Cortex of kidney (tissue), 1 donor: ENCODE data around the gene PRMT9.

Experiments used
- DNase-seq: peaks from one replicate; lab custom pipeline; 2025; lab: John Stamatoyannopoulos, UW

Gene PRMT9

GRCh38 chr4:147683717-147684700, at the start of gene PRMT9:
Gene PRMT9, minus strand, starts transcription at chr4:147684163. Its CDS starts 176 bp downstream, at chr4:147683987.
- DNase-seq: peak; percentile 13

- DNase-seq: no peak
Observed at GRCh38 chr4:147732518-147733235, 48.7 kb upstream of the PRMT9 start.

- peak; percentile 29 for DNase-seq
Observed at GRCh38 chr4:147731580-147732517, 47.9 kb upstream of the PRMT9 start, which contains the start of gene ARHGAP10. Gene ARHGAP10, plus strand, starts transcription at chr4:147732088. Its CDS starts 214 bp downstream, at chr4:147732302.

DNA sequence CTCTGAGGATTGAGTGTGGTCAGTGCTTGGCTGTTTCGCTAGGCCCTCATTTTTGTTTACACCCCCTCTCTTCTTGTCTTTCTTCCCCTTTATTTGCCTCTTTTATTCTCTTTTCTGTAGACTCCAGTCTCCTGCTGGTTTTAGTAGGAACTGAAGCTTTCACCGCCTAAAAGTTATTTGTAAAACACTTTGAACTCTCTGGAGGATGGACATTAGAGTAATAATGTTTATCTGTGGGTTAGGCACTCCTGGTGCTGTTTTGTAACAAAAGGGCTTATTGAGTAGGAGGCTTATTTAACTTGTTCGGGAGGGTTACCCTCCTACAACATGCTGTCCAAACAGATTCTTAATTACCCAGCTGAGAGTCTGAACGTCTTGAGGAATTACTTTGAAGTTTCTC, 46.4 kb upstream of the PRMT9 start:
- no peak for DNase-seq

DNA sequence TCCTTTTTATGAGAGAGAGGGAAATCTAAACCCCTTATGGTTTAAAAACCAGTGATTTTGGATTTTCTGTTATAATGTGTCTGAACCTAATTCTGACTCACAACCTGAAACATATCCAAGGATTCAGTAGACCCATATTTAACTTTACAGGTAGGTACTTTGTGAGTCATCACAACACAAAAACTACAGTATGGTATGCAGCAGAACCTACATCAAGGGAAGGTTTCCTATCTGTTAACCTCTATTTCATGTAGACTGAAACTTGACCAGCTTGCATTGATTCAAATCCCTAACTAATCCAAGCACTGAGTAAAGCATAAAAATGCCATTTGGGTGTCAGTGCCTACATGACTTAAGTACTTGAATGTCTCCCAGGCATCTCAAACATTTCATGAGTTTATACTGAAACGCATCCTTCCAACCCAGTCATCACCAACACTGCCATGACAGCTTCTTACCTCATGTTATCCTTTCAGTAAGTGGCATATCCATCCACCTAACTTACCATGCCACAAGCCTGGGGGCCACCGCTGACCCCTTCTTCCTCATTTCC, 43.6 kb upstream of the PRMT9 start:
- DNase-seq: no peak

DNA sequence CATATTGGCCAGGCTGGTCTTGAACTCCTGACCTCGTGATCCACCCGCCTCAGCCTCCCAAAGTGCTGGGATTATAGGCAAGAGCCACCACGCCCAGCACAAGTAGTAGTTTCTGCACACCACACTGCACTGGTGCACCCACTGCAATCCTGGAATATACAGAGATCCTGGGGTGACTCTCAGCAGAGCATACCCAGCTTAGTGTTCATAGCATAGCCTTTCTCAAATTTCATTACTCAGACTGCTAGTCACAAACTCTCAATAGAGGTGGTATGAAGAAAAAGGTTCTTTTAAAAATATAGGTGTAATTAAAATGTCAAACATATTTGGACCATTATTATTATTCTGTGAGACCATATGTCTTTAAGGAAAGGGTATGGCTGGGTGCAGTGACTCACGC, 41.7 kb upstream of the PRMT9 start:
- no peak for DNase-seq

GRCh38 chr4:147724468-147725201, 40.7 kb upstream of the PRMT9 start:
- no peak for DNase-seq

- DNase-seq: no peak
Observed at GRCh38 chr4:147723326-147723725, 39.4 kb upstream of the PRMT9 start.

GRCh38 chr4:147717878-147718277, 33.9 kb upstream of the PRMT9 start:
- DNase-seq: no peak

GRCh38 chr4:147714575-147715401, 30.8 kb upstream of the PRMT9 start:
- no peak for DNase-seq

GRCh38 chr4:147709999-147710398, 26.0 kb upstream of the PRMT9 start:
- DNase-seq: no peak

- no peak for DNase-seq
Observed at GRCh38 chr4:147707892-147708672, 24.1 kb upstream of the PRMT9 start.

DNA sequence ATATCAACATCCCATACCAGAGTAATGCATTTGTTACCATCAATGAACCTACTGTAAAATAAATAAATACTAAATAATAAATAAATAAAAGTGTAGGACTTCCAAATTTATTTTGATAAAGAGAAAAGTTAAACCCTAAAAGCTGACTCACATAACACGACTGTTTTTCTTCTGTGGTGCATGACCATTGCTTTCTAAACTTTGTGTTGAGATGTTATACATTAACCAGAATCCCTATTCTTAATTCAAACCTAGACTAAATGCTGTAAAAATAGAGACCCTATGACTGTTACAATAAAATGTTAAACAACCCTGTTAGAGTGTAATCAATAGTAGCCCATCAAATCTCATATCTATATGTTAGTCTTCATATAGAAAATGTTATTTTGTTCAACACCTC, 20.9 kb upstream of the PRMT9 start:
- DNase-seq: no peak

- DNase-seq: no peak
Observed at GRCh38 chr4:147696866-147697265, 12.9 kb upstream of the PRMT9 start.

- DNase-seq: no peak
Observed at GRCh38 chr4:147693218-147693617, 9.3 kb upstream of the PRMT9 start.

DNA sequence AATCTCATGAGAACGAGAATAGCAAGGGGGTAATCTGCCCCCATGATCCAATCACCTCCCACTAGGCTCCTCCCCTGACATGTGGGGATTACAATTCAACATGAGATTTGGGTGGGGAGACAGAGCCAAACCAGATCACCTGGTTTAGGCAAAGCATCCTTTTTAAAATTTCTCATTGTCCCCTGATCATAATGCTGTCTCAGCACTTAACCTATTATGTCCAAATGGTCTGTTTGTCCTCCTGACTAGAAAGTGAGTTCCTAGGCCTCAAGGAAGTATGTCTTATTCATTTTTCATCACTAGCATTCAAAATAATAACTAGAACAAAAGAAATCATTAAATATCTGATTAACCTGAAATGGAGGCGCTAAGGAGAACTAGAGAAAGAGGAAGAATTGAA, 7.9 kb upstream of the PRMT9 start:
- DNase-seq: no peak

- DNase-seq: no peak
Observed at GRCh38 chr4:147689067-147689466, 5.1 kb upstream of the PRMT9 start.

DNA sequence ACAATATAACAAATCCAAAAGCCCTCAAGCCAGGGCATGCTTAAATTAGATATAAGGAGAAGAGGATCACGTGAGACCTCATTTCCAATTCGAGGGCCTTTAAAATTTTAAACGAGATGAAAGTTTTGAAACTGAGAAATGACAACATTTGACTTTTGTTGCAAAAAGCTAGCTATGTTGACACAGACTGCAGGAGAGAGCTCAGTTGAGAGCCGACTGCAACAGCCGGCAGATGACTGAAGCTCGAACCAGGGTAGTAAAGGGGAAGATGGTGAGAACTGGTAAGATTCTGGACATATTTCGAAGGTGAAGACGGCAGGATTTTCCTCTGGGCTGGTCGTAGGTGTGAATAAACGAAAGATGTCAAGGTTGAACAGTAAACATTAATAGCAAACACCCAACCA, 773 bp downstream of the PRMT9 start:
- DNase-seq: no peak

- no peak for DNase-seq
Observed at GRCh38 chr4:147682755-147683154, 1.2 kb downstream of the PRMT9 start.
